Measurements from ENCODE around the gene PTPRK.

- TF ChIP-seq CTCF (IDR thresholded peaks at IDR 0.05 in 4 of 5, conservative IDR thresholded peaks at IDR 0.05 in 1 of 5), result no peak
- no peak for TF ChIP-seq POLR2A (IDR thresholded peaks at IDR 0.05)
These were observed 4.6 kb downstream of the PTPRK start for GRCh38 chr6:128515550-128516513.
